ENCODE data around the gene FGFR2.

GRCh38 chr10:121578965-121579364, 19.3 kb downstream of the FGFR2 start:
- TF ChIP-seq, protein P1, sequence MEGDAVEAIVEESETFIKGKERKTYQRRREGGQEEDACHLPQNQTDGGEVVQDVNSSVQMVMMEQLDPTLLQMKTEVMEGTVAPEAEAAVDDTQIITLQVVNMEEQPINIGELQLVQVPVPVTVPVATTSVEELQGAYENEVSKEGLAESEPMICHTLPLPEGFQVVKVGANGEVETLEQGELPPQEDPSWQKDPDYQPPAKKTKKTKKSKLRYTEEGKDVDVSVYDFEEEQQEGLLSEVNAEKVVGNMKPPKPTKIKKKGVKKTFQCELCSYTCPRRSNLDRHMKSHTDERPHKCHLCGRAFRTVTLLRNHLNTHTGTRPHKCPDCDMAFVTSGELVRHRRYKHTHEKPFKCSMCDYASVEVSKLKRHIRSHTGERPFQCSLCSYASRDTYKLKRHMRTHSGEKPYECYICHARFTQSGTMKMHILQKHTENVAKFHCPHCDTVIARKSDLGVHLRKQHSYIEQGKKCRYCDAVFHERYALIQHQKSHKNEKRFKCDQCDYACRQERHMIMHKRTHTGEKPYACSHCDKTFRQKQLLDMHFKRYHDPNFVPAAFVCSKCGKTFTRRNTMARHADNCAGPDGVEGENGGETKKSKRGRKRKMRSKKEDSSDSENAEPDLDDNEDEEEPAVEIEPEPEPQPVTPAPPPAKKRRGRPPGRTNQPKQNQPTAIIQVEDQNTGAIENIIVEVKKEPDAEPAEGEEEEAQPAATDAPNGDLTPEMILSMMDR (IDR thresholded peaks at IDR 0.05) = no peak
- TF ChIP-seq POLR2A (IDR thresholded peaks at IDR 0.05) = no peak
